Measurements from ENCODE around the gene MICALL1.
A peak's percentile ranks its signal among the peaks of the same experiment; 100 is the strongest.

The MICALL1 gene

GRCh38 chr22:37981282-37982011, 75.3 kb downstream of the MICALL1 start:
- Histone ChIP-seq H2AK5ac (ENCODE audit: low read length) (no peak overlapping the region), H4K8ac (ENCODE audit: low read depth, low read length) (no peak overlapping the region), H3K4me2 (ENCODE audit: low read length) (no peak overlapping the region), H3K56ac (ENCODE audit: low read length) (no peak overlapping the region), H2BK5ac (ENCODE audit: low read length) (no peak overlapping the region), H2BK15ac (replicated peaks; ENCODE audit: low read depth) (no peak overlapping the region), H3K9ac (ENCODE audit: low read length) (no peak overlapping the region), H3K27ac (ENCODE audit: low read depth, low read length) (no peak overlapping the region), H4K5ac (ENCODE audit: low read length) (no peak overlapping the region), H3K79me1 (ENCODE audit: low read length) (no peaks in the 10 kb centered on the region), H3K27me3 (ENCODE audit: insufficient read depth, low read length, poor library complexity) (no peaks in the 10 kb centered on the region), H3K4me3 (ENCODE audit: low read length) (no peak overlapping the region), H3K18ac (ENCODE audit: low read length) (no peak overlapping the region), H3K36me3 (ENCODE audit: control insufficient read depth, insufficient read depth, low read length) (no peaks in the 10 kb centered on the region), H3K4me1 (ENCODE audit: control insufficient read depth, low read depth, low read length) (peaks cover 10% of the 10 kb centered on the region), H3K23ac (ENCODE audit: low read length) (no peak overlapping the region), H3K79me2 (ENCODE audit: control insufficient read depth, insufficient read depth, low read length) (no peaks in the 10 kb centered on the region), H3K4ac (ENCODE audit: low read depth, low read length) (no peak overlapping the region), H2BK120ac (ENCODE audit: low read depth, low read length) (no peak overlapping the region)
- no CpG with 5 or more reads among the region's 6 CpGs for WGBS (ENCODE audit: extremely low coverage, insufficient coverage, low lambda C conversion rate)
- no peak for DNase-seq

GRCh38 chr22:37982151-37982785, 76.2 kb downstream of the MICALL1 start:
- no peaks in the 10 kb centered on the region for H3K36me3 ChIP-seq (ENCODE audit: control insufficient read depth, insufficient read depth, low read length)
- no peak overlapping the region for H3K4ac ChIP-seq (ENCODE audit: low read depth, low read length)
- WGBS (ENCODE audit: extremely low coverage, insufficient coverage, low lambda C conversion rate): no CpG with 5 or more reads among the region's 8 CpGs
- H3K18ac ChIP-seq (ENCODE audit: low read length): no peak overlapping the region
- H3K27ac ChIP-seq (ENCODE audit: low read depth, low read length): no peak overlapping the region
- H4K8ac ChIP-seq (ENCODE audit: low read depth, low read length): no peak overlapping the region
- no peaks in the 10 kb centered on the region for H3K79me1 ChIP-seq (ENCODE audit: low read length)
- no peaks in the 10 kb centered on the region for H3K27me3 ChIP-seq (ENCODE audit: insufficient read depth, low read length, poor library complexity)
- no peak overlapping the region for H3K56ac ChIP-seq (ENCODE audit: low read length)
- DNase-seq: no peak
- no peak overlapping the region for H2AK5ac ChIP-seq (ENCODE audit: low read length)
- H3K4me2 ChIP-seq (ENCODE audit: low read length): no peak overlapping the region
- no peak overlapping the region for H2BK5ac ChIP-seq (ENCODE audit: low read length)
- H4K5ac ChIP-seq (ENCODE audit: low read length): no peak overlapping the region
- no peak overlapping the region for H3K23ac ChIP-seq (ENCODE audit: low read length)
- H3K9ac ChIP-seq (ENCODE audit: low read length): no peak overlapping the region
- no peaks in the 10 kb centered on the region for H3K79me2 ChIP-seq (ENCODE audit: control insufficient read depth, insufficient read depth, low read length)
- H2BK120ac ChIP-seq (ENCODE audit: low read depth, low read length): no peak overlapping the region
- H2BK15ac ChIP-seq (replicated peaks; ENCODE audit: low read depth): no peak overlapping the region
- H3K4me3 ChIP-seq (ENCODE audit: low read length): no peak overlapping the region
- peaks cover 10% of the 10 kb centered on the region for H3K4me1 ChIP-seq (ENCODE audit: control insufficient read depth, low read depth, low read length)

GRCh38 chr22:37982938-37983859, 77.1 kb downstream of the MICALL1 start:
- DNase-seq: peak; percentile 77

GRCh38 chr22:37983860-37984791, 78.0 kb downstream of the MICALL1 start, which contains the start of gene SOX10:
TSS of gene SOX10 (minus strand) at chr22:37984555. CDS start at chr22:37983784, 771 bp downstream.
- peak; percentile 77 for DNase-seq
- H2BK15ac ChIP-seq (replicated peaks; ENCODE audit: low read depth): no peak within 1 kb of the TSS
- H3K36me3 ChIP-seq (ENCODE audit: control insufficient read depth, insufficient read depth, low read length): no peaks in the 10 kb centered on the region
- no peak within 1 kb of the TSS for H2BK120ac ChIP-seq (ENCODE audit: low read depth, low read length)
- peaks cover 10% of the 10 kb centered on the region for H3K4me1 ChIP-seq (ENCODE audit: control insufficient read depth, low read depth, low read length)
- H4K8ac ChIP-seq (ENCODE audit: low read depth, low read length): no peak within 1 kb of the TSS
- H4K5ac ChIP-seq (ENCODE audit: low read length): no peak within 1 kb of the TSS
- no peak within 1 kb of the TSS for H3K4ac ChIP-seq (ENCODE audit: low read depth, low read length)
- no peak within 1 kb of the TSS for H2BK5ac ChIP-seq (ENCODE audit: low read length)
- H3K27me3 ChIP-seq (ENCODE audit: insufficient read depth, low read length, poor library complexity): no peaks in the 10 kb centered on the region
- peak within 1 kb of the TSS; percentile 23 for H3K4me2 ChIP-seq (ENCODE audit: low read length)
- H3K9ac ChIP-seq (ENCODE audit: low read length): peak within 1 kb of the TSS; percentile 26
- H3K56ac ChIP-seq (ENCODE audit: low read length): peak within 1 kb of the TSS; percentile 78
- H3K79me1 ChIP-seq (ENCODE audit: low read length): no peaks in the 10 kb centered on the region
- peak within 1 kb of the TSS; percentile 76 for H2AK5ac ChIP-seq (ENCODE audit: low read length)
- no peak within 1 kb of the TSS for H3K4me3 ChIP-seq (ENCODE audit: low read length)
- peak within 1 kb of the TSS; percentile 29 for H3K18ac ChIP-seq (ENCODE audit: low read length)
- no peaks in the 10 kb centered on the region for H3K79me2 ChIP-seq (ENCODE audit: control insufficient read depth, insufficient read depth, low read length)
- no CpG with 5 or more reads among the region's 42 CpGs for WGBS (ENCODE audit: extremely low coverage, insufficient coverage, low lambda C conversion rate)
- H3K23ac ChIP-seq (ENCODE audit: low read length): no peak within 1 kb of the TSS
- H3K27ac ChIP-seq (ENCODE audit: low read depth, low read length): no peak within 1 kb of the TSS

More at GRCh38 chr22:37982938-37983859, 77.1 kb downstream of the MICALL1 start:
- no peaks in the 10 kb centered on the region for H3K79me2 ChIP-seq (ENCODE audit: control insufficient read depth, insufficient read depth, low read length)
- WGBS (ENCODE audit: extremely low coverage, insufficient coverage, low lambda C conversion rate): no CpG with 5 or more reads among the region's 84 CpGs
- peak overlapping the region; percentile 29 for H3K18ac ChIP-seq (ENCODE audit: low read length)
- no peak overlapping the region for H3K4me3 ChIP-seq (ENCODE audit: low read length)
- H2BK120ac ChIP-seq (ENCODE audit: low read depth, low read length): no peak overlapping the region
- no peaks in the 10 kb centered on the region for H3K36me3 ChIP-seq (ENCODE audit: control insufficient read depth, insufficient read depth, low read length)
- no peak overlapping the region for H4K5ac ChIP-seq (ENCODE audit: low read length)
- no peak overlapping the region for H3K27ac ChIP-seq (ENCODE audit: low read depth, low read length)
- no peaks in the 10 kb centered on the region for H3K27me3 ChIP-seq (ENCODE audit: insufficient read depth, low read length, poor library complexity)
- H3K23ac ChIP-seq (ENCODE audit: low read length): no peak overlapping the region
- peak overlapping the region; percentile 38 for H3K56ac ChIP-seq (ENCODE audit: low read length)
- H2BK15ac ChIP-seq (replicated peaks; ENCODE audit: low read depth): no peak overlapping the region
- no peak overlapping the region for H2AK5ac ChIP-seq (ENCODE audit: low read length)
- H2BK5ac ChIP-seq (ENCODE audit: low read length): no peak overlapping the region
- H3K9ac ChIP-seq (ENCODE audit: low read length): peak overlapping the region; percentile 26
- no peaks in the 10 kb centered on the region for H3K79me1 ChIP-seq (ENCODE audit: low read length)
- H3K4ac ChIP-seq (ENCODE audit: low read depth, low read length): no peak overlapping the region
- H3K4me2 ChIP-seq (ENCODE audit: low read length): peak overlapping the region; percentile 23
- H4K8ac ChIP-seq (ENCODE audit: low read depth, low read length): no peak overlapping the region
- peaks cover 10% of the 10 kb centered on the region for H3K4me1 ChIP-seq (ENCODE audit: control insufficient read depth, low read depth, low read length)

GRCh38 chr22:37985050-37985585, 79.0 kb downstream of the MICALL1 start:
- no peak for DNase-seq
- Histone ChIP-seq H2BK5ac (ENCODE audit: low read length) (no peak overlapping the region), H2AK5ac (ENCODE audit: low read length) (peak overlapping the region; percentile 76), H3K4me2 (ENCODE audit: low read length) (no peak overlapping the region), H3K9ac (ENCODE audit: low read length) (peak overlapping the region; percentile 10), H3K4me1 (ENCODE audit: control insufficient read depth, low read depth, low read length) (peaks cover 10% of the 10 kb centered on the region), H3K4me3 (ENCODE audit: low read length) (no peak overlapping the region), H3K4ac (ENCODE audit: low read depth, low read length) (no peak overlapping the region), H3K36me3 (ENCODE audit: control insufficient read depth, insufficient read depth, low read length) (no peaks in the 10 kb centered on the region), H2BK120ac (ENCODE audit: low read depth, low read length) (no peak overlapping the region), H2BK15ac (replicated peaks; ENCODE audit: low read depth) (no peak overlapping the region), H3K27ac (ENCODE audit: low read depth, low read length) (no peak overlapping the region), H3K23ac (ENCODE audit: low read length) (no peak overlapping the region), H4K5ac (ENCODE audit: low read length) (no peak overlapping the region), H4K8ac (ENCODE audit: low read depth, low read length) (no peak overlapping the region), H3K79me2 (ENCODE audit: control insufficient read depth, insufficient read depth, low read length) (no peaks in the 10 kb centered on the region), H3K79me1 (ENCODE audit: low read length) (no peaks in the 10 kb centered on the region), H3K56ac (ENCODE audit: low read length) (no peak overlapping the region), H3K18ac (ENCODE audit: low read length) (peak overlapping the region; percentile 11), H3K27me3 (ENCODE audit: insufficient read depth, low read length, poor library complexity) (no peaks in the 10 kb centered on the region)
- no CpG with 5 or more reads among the region's 9 CpGs for WGBS (ENCODE audit: extremely low coverage, insufficient coverage, low lambda C conversion rate)

Data from mesendoderm (in vitro differentiated cells).